HEK293 (cell line): Measurements from ENCODE around the gene CACNA1D.

Experiments used
- CTCF ChIA-PET: fragments of 350-600 bp; formaldehyde crosslinking; extraction: SDS; loops from one replicate; lab custom pipeline; 2021; ENCODE audit warnings: antibody characterized with exemption; lab: Yijun Ruan, JAX
- POLR2A ChIA-PET: fragments of 300-600 bp; formaldehyde crosslinking; extraction: SDS; loops from one replicate; lab custom pipeline; 2020; ENCODE audit warnings: antibody characterized with exemption, inconsistent platforms; lab: Yijun Ruan, JAX
- H3K27ac ChIP-seq: fragments of 200-500 bp; sonication (Bioruptor generic); 2 replicates; pipeline ENCODE4 v1.5.1; 2014; ENCODE audit warnings: low read depth, low read length, control low read depth, inconsistent platforms; ENCODE audit errors: extremely low read depth
- H3K36me3 ChIP-seq, 2 experiments: fragments of 200-500 bp in 1 of 2; sonication (Bioruptor generic) in 1 of 2; 1 replicate in 1 of 2; 2 replicates in 1 of 2; pipeline ENCODE4 v1.5.1; 2014 to 2017; ENCODE audit warnings: inconsistent platforms in 2 of 2, low read length in 2 of 2; ENCODE audit not compliant: control insufficient read depth in 2 of 2, insufficient read depth in 1 of 2
- H3K4me1 ChIP-seq: fragments of 200-500 bp; sonication (Bioruptor generic); 2 replicates; pipeline ENCODE4 v1.5.1; 2014; ENCODE audit warnings: mild to moderate bottlenecking, low read length, inconsistent platforms; ENCODE audit not compliant: control insufficient read depth, insufficient read depth
- H3K4me3 ChIP-seq: 2 replicates; pipeline ENCODE4 v1.5.1; 2011; ENCODE audit warnings: low read depth, mild to moderate bottlenecking, control low read depth, low read length, moderate library complexity
- H3K9me3 ChIP-seq: fragments of 200-500 bp; sonication (Bioruptor generic); 2 replicates; pipeline ENCODE4 v1.5.1; 2014; ENCODE audit warnings: low read depth, low read length, inconsistent platforms; ENCODE audit not compliant: control insufficient read depth, insufficient read depth
- BCL11A ChIP-seq: fragments of 450-650 bp; formaldehyde crosslinking; IDR thresholded peaks from 2 replicates; pipeline ENCODE4 v1.5.1; 2016; ENCODE audit warnings: low read depth, missing biosample characterization, missing genetic modification characterization
- FEZF1 ChIP-seq: fragments of 450-650 bp; formaldehyde crosslinking; IDR thresholded peaks from 2 replicates; pipeline ENCODE4 v1.5.1; 2016; ENCODE audit warnings: missing biosample characterization, missing genetic modification characterization
- GLI2 ChIP-seq: fragments of 450-650 bp; formaldehyde crosslinking; IDR thresholded peaks from 2 replicates; pipeline ENCODE4; 2017; ENCODE audit warnings: missing biosample characterization, missing genetic modification characterization, low read depth, borderline replicate concordance
- GLI4 ChIP-seq: fragments of 450-650 bp; formaldehyde crosslinking; IDR thresholded peaks from 2 replicates; pipeline ENCODE4 v1.5.1; 2016; ENCODE audit warnings: missing biosample characterization, missing genetic modification characterization
- GLIS2 ChIP-seq: fragments of 450-650 bp; formaldehyde crosslinking; IDR thresholded peaks from 2 replicates; pipeline ENCODE4 v1.5.1; 2016; ENCODE audit warnings: missing biosample characterization, missing genetic modification characterization
- PRDM2 ChIP-seq: fragments of 450-650 bp; formaldehyde crosslinking; IDR thresholded peaks from 2 replicates; pipeline ENCODE4 v1.5.1; 2016; ENCODE audit warnings: missing biosample characterization, missing genetic modification characterization, borderline replicate concordance
- YY2 ChIP-seq: fragments of 450-650 bp; formaldehyde crosslinking; IDR thresholded peaks from 2 replicates; pipeline ENCODE4 v1.5.1; 2016; ENCODE audit warnings: missing biosample characterization, missing genetic modification characterization
- ZBTB49 ChIP-seq: fragments of 450-650 bp; formaldehyde crosslinking; IDR thresholded peaks from 2 replicates; pipeline ENCODE4 v1.5.1; 2016; ENCODE audit warnings: missing biosample characterization, missing genetic modification characterization, low read depth
- ZFP3 ChIP-seq: fragments of 450-650 bp; formaldehyde crosslinking; IDR thresholded peaks from 2 replicates; pipeline ENCODE4 v1.5.1; 2016; ENCODE audit warnings: low read depth, missing biosample characterization, missing genetic modification characterization
- ZNF266 ChIP-seq: fragments of 450-650 bp; formaldehyde crosslinking; IDR thresholded peaks from 2 replicates; pipeline ENCODE4 v1.5.1; 2016; ENCODE audit warnings: missing biosample characterization, missing genetic modification characterization, low read depth
- ZNF37A ChIP-seq: fragments of 450-650 bp; IDR thresholded peaks from 2 replicates; pipeline ENCODE4 v1.5.1; 2018; ENCODE audit warnings: missing biosample characterization, missing genetic modification characterization
- ZNF426 ChIP-seq: fragments of 450-650 bp; formaldehyde crosslinking; IDR thresholded peaks from 2 replicates; pipeline ENCODE4 v1.5.1; 2017; ENCODE audit warnings: missing biosample characterization, missing genetic modification characterization, mild to moderate bottlenecking, inconsistent platforms, moderate library complexity
- ZNF514 ChIP-seq: fragments of 450-650 bp; formaldehyde crosslinking; IDR thresholded peaks from 2 replicates; pipeline ENCODE4 v1.5.1; 2016; ENCODE audit warnings: missing biosample characterization, missing genetic modification characterization
- ZNF530 ChIP-seq: fragments of 450-650 bp; formaldehyde crosslinking; IDR thresholded peaks from 2 replicates; pipeline ENCODE4 v1.5.1; 2016; ENCODE audit warnings: low read depth, missing biosample characterization, missing genetic modification characterization
- ZNF548 ChIP-seq: fragments of 450-650 bp; formaldehyde crosslinking; IDR thresholded peaks from 2 replicates; pipeline ENCODE4 v1.5.1; 2016; ENCODE audit warnings: missing biosample characterization, missing genetic modification characterization
- ZNF580 ChIP-seq: fragments of 450-650 bp; formaldehyde crosslinking; IDR thresholded peaks from 2 replicates; pipeline ENCODE4 v1.5.1; 2016; ENCODE audit warnings: missing biosample characterization, missing genetic modification characterization
- ZNF747 ChIP-seq: fragments of 450-650 bp; formaldehyde crosslinking; IDR thresholded peaks from 2 replicates; pipeline ENCODE4 v1.5.1; 2016; ENCODE audit warnings: missing biosample characterization, missing genetic modification characterization

The CACNA1D gene

GRCh38 chr3:53482227-53482626, 12.2 kb upstream of the CACNA1D start (continued):
- no peak for TF ChIP-seq ZNF426 (tag by site-specific recombination)
- TF ChIP-seq GLI4 (tag by site-specific recombination), result no peak
- TF ChIP-seq ZNF580 (tag by site-specific recombination), result no peak

- Histone ChIP-seq H3K9me3 (no peaks in the 10 kb centered on the region), H3K4me1 (no peaks in the 10 kb centered on the region), H3K27ac (no peak overlapping the region), H3K36me3 (no peaks in the 10 kb centered on the region), H3K4me3 (no peak overlapping the region)
- TF ChIP-seq ZNF530, result no peak
- TF ChIP-seq ZNF37A (tag by site-specific recombination), result no peak
- TF ChIP-seq ZBTB49 (tag by site-specific recombination), result no peak
- ChIA-PET CTCF (no interaction called here), POLR2A (no interaction called here)
Observed at GRCh38 chr3:53483821-53484220, 10.6 kb upstream of the CACNA1D start.

GRCh38 chr3:53484984-53485383, 9.4 kb upstream of the CACNA1D start:
- Histone ChIP-seq H3K27ac (no peak overlapping the region), H3K9me3 (no peaks in the 10 kb centered on the region), H3K4me1 (no peaks in the 10 kb centered on the region), H3K36me3 (no peaks in the 10 kb centered on the region), H3K4me3 (no peak overlapping the region)
- ChIA-PET POLR2A (no interaction called here), CTCF (no interaction called here)
- TF ChIP-seq FEZF1 (tag by site-specific recombination) (no peak), YY2 (tag by site-specific recombination) (no peak), PRDM2 (tag by site-specific recombination) (no peak), ZNF514 (tag by site-specific recombination) (no peak), ZNF747 (tag by site-specific recombination) (no peak), GLIS2 (no peak), ZFP3 (no peak), ZNF266 (no peak), BCL11A (tag by site-specific recombination) (no peak), ZNF548 (tag by site-specific recombination) (no peak), ZNF426 (tag by site-specific recombination) (no peak), GLI2 (tag by site-specific recombination) (no peak)
